OCI-LY7 (cell line): ENCODE results near the gene ARFGEF2. TPM values are rescaled to one million over a fixed set of nuclear protein-coding genes. Genes with fewer than 3 reads are reported as not detected.

ENCODE experiments used
- BruUV-seq: library from RNA; stranded (reverse); fragments of 400-500 nt; replicated peaks from 2 replicates; lab custom pipeline; 2021; lab: Mats Ljungman, UMichigan
- CTCF ChIA-PET: fragments of 300-600 bp; sonication (Branson Sonifier 250); formaldehyde crosslinking; loops from one replicate; lab custom pipeline; 2022; ENCODE audit warnings: antibody characterized with exemption; ENCODE audit not compliant: unreplicated experiment; lab: Charles Lee
- POLR2A ChIA-PET: fragments of 300-600 bp; sonication (Branson Sonifier 250); formaldehyde crosslinking; loops from one replicate; lab custom pipeline; 2022; ENCODE audit warnings: antibody characterized with exemption; lab: Charles Lee
- DNase-seq: peaks from one replicate; pipeline ENCODE4 v3.0.0-alpha.2; 2015; ENCODE audit warnings: low spot score
- H2AFZ ChIP-seq: fragments of 200-600 bp; sonication (generic), shearing (Covaris generic); 2 replicates; pipeline ENCODE4 v1.6.1; 2014; ENCODE audit warnings: mild to moderate bottlenecking, antibody characterized with exemption, low read length, moderate library complexity
- H3K27ac ChIP-seq: fragments of 200-600 bp; sonication (generic); 2 replicates; pipeline ENCODE4 v1.5.1; 2014; ENCODE audit warnings: mixed run types, low read depth, mild to moderate bottlenecking, moderate library complexity, low read length, inconsistent platforms; ENCODE audit not compliant: poor library complexity, severe bottlenecking
- H3K36me3 ChIP-seq: fragments of 200-600 bp; sonication (generic); 2 replicates; pipeline ENCODE4 v1.6.1; 2014; ENCODE audit warnings: mild to moderate bottlenecking, antibody characterized with exemption, low read length, moderate library complexity, mixed read lengths; ENCODE audit not compliant: insufficient read depth
- H3K4me1 ChIP-seq: fragments of 200-600 bp; sonication (generic); 2 replicates; pipeline ENCODE4 v1.5.1; 2014; ENCODE audit warnings: mild to moderate bottlenecking, low read length; ENCODE audit not compliant: insufficient read depth, poor library complexity, severe bottlenecking
- H3K4me2 ChIP-seq: fragments of 200-600 bp; sonication (generic); 2 replicates; pipeline ENCODE4 v1.6.1; 2014; ENCODE audit warnings: mild to moderate bottlenecking, low read length
- H3K4me3 ChIP-seq: fragments of 200-600 bp; sonication (generic); 2 replicates; pipeline ENCODE4 v1.5.1; 2014; ENCODE audit warnings: mild to moderate bottlenecking, low read depth, low read length; ENCODE audit not compliant: poor library complexity, severe bottlenecking
- H3K79me2 ChIP-seq: fragments of 200-600 bp; sonication (generic); 2 replicates; pipeline ENCODE4 v1.6.1; 2016; ENCODE audit warnings: low read depth, mild to moderate bottlenecking, low read length, moderate library complexity, mixed read lengths; ENCODE audit not compliant: insufficient read depth
- H3K9me2 ChIP-seq: fragments of 200-600 bp; sonication (generic); 2 replicates; pipeline ENCODE4 v1.6.1; 2016; ENCODE audit warnings: mild to moderate bottlenecking, low read length, mixed read lengths; ENCODE audit not compliant: insufficient read depth
- H3K9me3 ChIP-seq: fragments of 200-600 bp; sonication (generic); 2 replicates; pipeline ENCODE4 v1.6.1; 2014; ENCODE audit warnings: mild to moderate bottlenecking, mixed run types, low read length, mixed read lengths
- H4K20me1 ChIP-seq: fragments of 200-600 bp; sonication (generic); 2 replicates; pipeline ENCODE4 v1.6.1; 2014; ENCODE audit warnings: mild to moderate bottlenecking, antibody characterized with exemption, low read length, moderate library complexity, mixed read lengths; ENCODE audit not compliant: insufficient read depth
- EZH2phosphoT487 ChIP-seq: fragments of 200-600 bp; sonication (generic); IDR thresholded peaks from 2 replicates; pipeline ENCODE4 v1.6.1; 2018; ENCODE audit warnings: low read depth, borderline replicate concordance, mild to moderate bottlenecking, mixed run types, antibody characterized with exemption, low read length, moderate library complexity, mixed read lengths
- intact Hi-C: fragments of 100-400 bp; cut with micrococcal nuclease; formaldehyde crosslinking; loops from one replicate; pipeline ENCODE4 v1.10.0; 2022; ENCODE audit not compliant: unreplicated experiment
- total RNA-seq, 2 experiments: library from RNA; depleted of rRNA in 1 of 2; stranded (reverse); fragments of >200 nt in 1 of 2; shearing (Covaris generic) in 1 of 2; gene quantifications; 2 replicates each; pipeline ENCODE4 v1.2.3, GENCODE V29; 2014 to 2022
- TF ChIP-seq, protein P1 (sequence below): fragments of 200-600 bp; sonication (generic); conservative IDR thresholded peaks from 2 replicates; pipeline ENCODE4 v1.5.1; 2014; ENCODE audit warnings: mild to moderate bottlenecking, antibody characterized with exemption, low read length, moderate library complexity, mixed read lengths

ARFGEF2 gene
- total RNA-seq, 2 experiments from 2014 or later, result 23.4 to 42.1 TPM

DNA sequence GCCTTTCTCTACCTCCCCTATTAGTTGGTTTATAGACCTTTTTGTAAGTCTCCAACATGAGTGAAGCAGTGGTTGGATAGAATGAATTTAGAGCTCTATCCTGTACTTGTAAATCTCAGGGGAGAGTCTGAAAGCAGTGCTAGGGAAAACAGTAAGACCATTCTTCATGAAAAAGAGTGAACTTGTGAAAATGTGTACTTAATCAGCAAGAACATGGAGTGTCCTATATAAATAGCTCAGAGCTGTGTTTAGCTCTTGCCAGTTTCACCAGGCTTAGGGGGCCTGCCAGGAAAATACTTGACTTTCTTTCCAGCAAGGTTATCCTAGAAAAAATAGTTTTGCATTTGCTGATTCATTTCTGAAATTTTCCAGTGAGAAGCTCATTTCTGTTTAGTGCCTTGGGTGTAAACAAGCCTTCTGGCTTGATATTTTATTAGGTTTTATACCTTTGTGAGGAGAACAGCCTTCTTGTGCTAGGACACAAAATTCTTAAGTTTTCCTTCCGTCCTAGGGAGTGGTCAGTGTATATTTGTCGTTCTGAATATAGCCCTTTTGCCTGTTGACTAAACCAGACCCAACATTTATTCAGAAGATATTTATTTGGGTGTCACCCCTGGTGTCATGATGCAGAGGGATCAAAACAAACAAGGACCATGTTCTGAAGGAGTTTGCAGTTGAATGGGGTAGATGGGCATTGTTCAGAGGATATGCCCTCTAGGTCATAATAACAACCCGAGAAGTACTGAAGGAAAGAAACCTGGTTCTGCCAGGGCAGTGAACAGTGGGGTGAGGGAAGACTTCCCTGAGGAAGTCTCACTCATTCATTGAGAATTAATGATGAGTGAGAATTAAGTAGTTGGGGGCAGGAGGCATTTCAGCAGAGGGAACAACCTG, 7.6 kb downstream of the ARFGEF2 start:
- Histone ChIP-seq H3K9me3 (no peaks in the 10 kb centered on the region), H3K4me1 (peaks cover 26% of the 10 kb centered on the region), H4K20me1 (peaks cover 13% of the 10 kb centered on the region), H3K79me2 (peaks cover 84% of the 10 kb centered on the region), H3K4me3 (no peak overlapping the region), H3K4me2 (no peak overlapping the region), H3K36me3 (peaks cover 25% of the 10 kb centered on the region), H2AFZ (no peak overlapping the region), H3K9me2 (no peaks in the 10 kb centered on the region), H3K27ac (no peak overlapping the region)
- intact Hi-C loops, result no loop called here
- DNase-seq, result no peak
- ChIA-PET POLR2A (no interaction called here), CTCF (no interaction called here)
- TF ChIP-seq EZH2phosphoT487, result no peak
- TF ChIP-seq, protein P1, sequence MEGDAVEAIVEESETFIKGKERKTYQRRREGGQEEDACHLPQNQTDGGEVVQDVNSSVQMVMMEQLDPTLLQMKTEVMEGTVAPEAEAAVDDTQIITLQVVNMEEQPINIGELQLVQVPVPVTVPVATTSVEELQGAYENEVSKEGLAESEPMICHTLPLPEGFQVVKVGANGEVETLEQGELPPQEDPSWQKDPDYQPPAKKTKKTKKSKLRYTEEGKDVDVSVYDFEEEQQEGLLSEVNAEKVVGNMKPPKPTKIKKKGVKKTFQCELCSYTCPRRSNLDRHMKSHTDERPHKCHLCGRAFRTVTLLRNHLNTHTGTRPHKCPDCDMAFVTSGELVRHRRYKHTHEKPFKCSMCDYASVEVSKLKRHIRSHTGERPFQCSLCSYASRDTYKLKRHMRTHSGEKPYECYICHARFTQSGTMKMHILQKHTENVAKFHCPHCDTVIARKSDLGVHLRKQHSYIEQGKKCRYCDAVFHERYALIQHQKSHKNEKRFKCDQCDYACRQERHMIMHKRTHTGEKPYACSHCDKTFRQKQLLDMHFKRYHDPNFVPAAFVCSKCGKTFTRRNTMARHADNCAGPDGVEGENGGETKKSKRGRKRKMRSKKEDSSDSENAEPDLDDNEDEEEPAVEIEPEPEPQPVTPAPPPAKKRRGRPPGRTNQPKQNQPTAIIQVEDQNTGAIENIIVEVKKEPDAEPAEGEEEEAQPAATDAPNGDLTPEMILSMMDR, result no peak
- BruUV-seq, result no TSS peak

GRCh38 chr20:48930035-48930434, 8.5 kb downstream of the ARFGEF2 start:
- intact Hi-C loops, result no loop called here
- BruUV-seq, result no TSS peak
- peaks cover 10% of the 10 kb centered on the region for H4K20me1 ChIP-seq
- no peaks in the 10 kb centered on the region for H3K9me3 ChIP-seq
- POLR2A ChIA-PET, result no interaction called here
- TF ChIP-seq, protein P1, result no peak
- TF ChIP-seq EZH2phosphoT487, result no peak
- H3K4me2 ChIP-seq, result no peak overlapping the region
- H3K27ac ChIP-seq, result no peak overlapping the region
- CTCF ChIA-PET, result no interaction called here
- no peaks in the 10 kb centered on the region for H3K9me2 ChIP-seq
- no peak for DNase-seq
- no peak overlapping the region for H3K4me3 ChIP-seq
- H3K4me1 ChIP-seq, result peaks cover 19% of the 10 kb centered on the region
- peaks cover 85% of the 10 kb centered on the region for H3K79me2 ChIP-seq
- H2AFZ ChIP-seq, result no peak overlapping the region
- peaks cover 25% of the 10 kb centered on the region for H3K36me3 ChIP-seq

DNA sequence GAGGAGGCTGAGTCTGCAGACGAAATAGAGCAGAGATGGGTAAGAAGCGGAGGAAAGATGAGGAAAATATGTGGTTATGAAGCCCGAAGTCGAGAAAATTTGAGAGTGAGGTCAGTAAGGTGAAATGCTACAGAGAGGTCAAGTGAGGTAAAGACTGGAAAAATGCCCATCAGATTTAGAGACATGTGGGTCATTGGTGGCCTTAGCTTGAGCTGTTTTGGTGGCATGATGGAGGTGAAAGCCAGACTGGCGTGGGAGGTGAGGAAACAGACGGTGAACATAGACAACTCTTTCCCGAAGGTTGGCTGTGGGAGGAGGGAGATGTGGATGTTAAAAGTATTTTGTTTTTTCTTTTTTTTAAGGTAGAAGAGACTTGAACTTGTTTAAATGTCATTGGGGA, 9.4 kb downstream of the ARFGEF2 start:
- POLR2A ChIA-PET, result no interaction called here
- intact Hi-C loops, result no loop called here

More for the DNA sequence above, 9.4 kb downstream of the ARFGEF2 start:
- peaks cover 21% of the 10 kb centered on the region for H3K36me3 ChIP-seq
- peaks cover 77% of the 10 kb centered on the region for H3K79me2 ChIP-seq
- no peak overlapping the region for H3K27ac ChIP-seq
- TF ChIP-seq EZH2phosphoT487, result no peak
- BruUV-seq, result no TSS peak
- H2AFZ ChIP-seq, result no peak overlapping the region
- H3K4me2 ChIP-seq, result no peak overlapping the region
- no peak overlapping the region for H3K4me3 ChIP-seq
- peaks cover 10% of the 10 kb centered on the region for H3K4me1 ChIP-seq
- no peaks in the 10 kb centered on the region for H3K9me3 ChIP-seq
- no peaks in the 10 kb centered on the region for H3K9me2 ChIP-seq
- no peak for DNase-seq
- H4K20me1 ChIP-seq, result 0 out of 2 replicates have a peak, but pooled peaks cover 3% of the 10 kb centered on the region
- CTCF ChIA-PET, result no interaction called here
